NB4 (cell line): ENCODE data around the gene OLFM1.

Source experiments
- CTCF ChIP-seq: IDR thresholded peaks from one replicate; pipeline ENCODE4 v1.5.1; 2012; ENCODE audit warnings: low read depth, low read length
- POLR2A ChIP-seq: IDR thresholded peaks from 2 replicates; pipeline ENCODE4 v1.6.1; 2011; ENCODE audit warnings: mild to moderate bottlenecking; ENCODE audit not compliant: insufficient read length; ENCODE audit errors: extremely low read depth

GRCh38 chr9:135155396-135155795, 67.9 kb downstream of the OLFM1 start:
- TF ChIP-seq CTCF (no peak), POLR2A (no peak)
